Uterus (tissue), 4 donors: ENCODE measurements around the gene CCNB2. TPM values are rescaled to one million over a fixed set of nuclear protein-coding genes. Genes with fewer than 3 reads are reported as not detected.

Experiments used
- DNase-seq, 2 donors: peaks; one replicate each; pipeline ENCODE4 v3.0.0-alpha.2; 2019 to 2020
- H3K27ac ChIP-seq, 2 donors: fragments of 200-600 bp; sonication (generic); 1 replicate in 1 of 2; 2 replicates in 1 of 2; pipeline ENCODE4 v1.5.1; 2016 to 2018
- H3K27me3 ChIP-seq, 2 donors: fragments of 200-600 bp; sonication (generic); one replicate each; pipeline ENCODE4 v1.5.1; 2018 to 2019; ENCODE audit warnings: control low read depth in 1 of 2
- H3K36me3 ChIP-seq, 2 donors: fragments of 200-600 bp; sonication (generic); one replicate each; pipeline ENCODE4 v1.5.1; 2019; ENCODE audit warnings: control low read depth in 1 of 2
- H3K4me1 ChIP-seq, 2 donors: fragments of 200-600 bp; sonication (generic); one replicate each; pipeline ENCODE4 v1.5.1; 2018 to 2019; ENCODE audit warnings: control low read depth in 1 of 2
- H3K4me3 ChIP-seq, 2 donors: fragments of 200-600 bp; sonication (generic); 1 replicate in 1 of 2; 2 replicates in 1 of 2; pipeline ENCODE4 v1.5.1; 2018 to 2019; ENCODE audit warnings: mild to moderate bottlenecking in 1 of 2
- H3K9me3 ChIP-seq, 2 donors: fragments of 200-600 bp; sonication (generic); one replicate each; pipeline ENCODE4 v1.5.1; 2019; ENCODE audit warnings: control low read depth in 1 of 2
- CTCF ChIP-seq, 4 experiments: fragments of 200-600 bp in 2 of 4; fragments of 450-650 bp in 2 of 4; sonication (generic) in 2 of 4; IDR thresholded peaks; one replicate each; pipeline ENCODE4 v1.5.1; 2016 to 2019; ENCODE audit warnings: antibody characterized with exemption in 4 of 4, mild to moderate bottlenecking in 2 of 4, moderate library complexity in 1 of 4
- POLR2A ChIP-seq, 2 donors: fragments of 450-650 bp; IDR thresholded peaks; one replicate each; pipeline ENCODE4 v1.6.1; 2016; ENCODE audit warnings: antibody characterized with exemption in 2 of 2, mild to moderate bottlenecking in 1 of 2, moderate library complexity in 1 of 2
- intact Hi-C: fragments of 100-400 bp; cut with DNase I; formaldehyde crosslinking; loops from one replicate; pipeline ENCODE4 v1.15.1; 2023; ENCODE audit warnings: low total_unique reads
- total RNA-seq, 4 donors: library from RNA; depleted of rRNA in 3 of 4; stranded (reverse); fragments of >200 nt in 3 of 4; gene quantifications; one replicate each; pipeline versions ENCODE4 v1.1.0 to v1.2.4, GENCODE V29; 2014 to 2023
- donor health status: DM: yes; HTN: yes; CAD: no.

CCNB2 gene
- 10 to 100 TPM in 1 of 4 donors, 1 to 10 TPM in 1, not detected in 2; 1.5 to 21.8 TPM for total RNA-seq

GRCh38 chr15:59104912-59105732 lies at the start of gene CCNB2:
CCNB2 (plus strand) TSS chr15:59105146; CDS start chr15:59105269, 123 bp downstream.
- H3K27ac ChIP-seq: peak within 1 kb of the TSS; percentile 46 to 53
- peak; percentile 77 to 78 for DNase-seq
- TF ChIP-seq POLR2A (IDR thresholded peaks at IDR 0.05) (no peak), CTCF (IDR thresholded peaks at IDR 0.05) (no peak)
- H3K27me3 ChIP-seq: no peaks in the 10 kb centered on the region
- H3K36me3 ChIP-seq: no peaks in the 10 kb centered on the region
- peak within 1 kb of the TSS; percentile 47 to 51 for H3K4me3 ChIP-seq
- H3K9me3 ChIP-seq: no peaks in the 10 kb centered on the region
- H3K4me1 ChIP-seq: peaks cover 0 to 4% of the 10 kb centered on the region in 2 donors
- intact Hi-C loops: no loop called here

- no peak for DNase-seq
- H3K4me3 ChIP-seq: no peak overlapping the region
- no peaks in the 10 kb centered on the region for H3K36me3 ChIP-seq
- no peaks in the 10 kb centered on the region for H3K4me1 ChIP-seq
- no peaks in the 10 kb centered on the region for H3K9me3 ChIP-seq
- H3K27ac ChIP-seq: no peak overlapping the region
- no peak for TF ChIP-seq POLR2A (IDR thresholded peaks at IDR 0.05)
- no peak for TF ChIP-seq CTCF (IDR thresholded peaks at IDR 0.05)
- intact Hi-C loops: no loop called here
- no peaks in the 10 kb centered on the region for H3K27me3 ChIP-seq
These were observed 45.8 kb upstream of the CCNB2 start for GRCh38 chr15:59059076-59059597.

GRCh38 chr15:59060348-59060747 lies 44.6 kb upstream of the CCNB2 start:
- TF ChIP-seq CTCF (IDR thresholded peaks at IDR 0.05) (no peak), POLR2A (IDR thresholded peaks at IDR 0.05) (no peak)
- H3K9me3 ChIP-seq: no peaks in the 10 kb centered on the region
- H3K36me3 ChIP-seq: no peaks in the 10 kb centered on the region
- H3K4me1 ChIP-seq: no peaks in the 10 kb centered on the region
- no peak for DNase-seq
- no peaks in the 10 kb centered on the region for H3K27me3 ChIP-seq
- no peak overlapping the region for H3K4me3 ChIP-seq
- intact Hi-C loops: no loop called here
- no peak overlapping the region for H3K27ac ChIP-seq

GRCh38 chr15:59063042-59063441 lies 41.9 kb upstream of the CCNB2 start:
- H3K27me3 ChIP-seq: no peaks in the 10 kb centered on the region
- H3K9me3 ChIP-seq: no peaks in the 10 kb centered on the region
- no peaks in the 10 kb centered on the region for H3K36me3 ChIP-seq
- DNase-seq: no peak
- no peaks in the 10 kb centered on the region for H3K4me1 ChIP-seq
- no peak overlapping the region for H3K27ac ChIP-seq
- intact Hi-C loops: no loop called here
- TF ChIP-seq POLR2A (IDR thresholded peaks at IDR 0.05) (no peak), CTCF (IDR thresholded peaks at IDR 0.05) (no peak)
- H3K4me3 ChIP-seq: no peak overlapping the region

- H3K4me3 ChIP-seq: no peak overlapping the region
- no peak overlapping the region for H3K27ac ChIP-seq
- H3K4me1 ChIP-seq: no peaks in the 10 kb centered on the region
- peaks cover 0 to 4% of the 10 kb centered on the region in 2 donors for H3K9me3 ChIP-seq
- DNase-seq: no peak
- H3K27me3 ChIP-seq: no peaks in the 10 kb centered on the region
- no peak for TF ChIP-seq CTCF (IDR thresholded peaks at IDR 0.05)
- intact Hi-C loops: no loop called here
- no peaks in the 10 kb centered on the region for H3K36me3 ChIP-seq
These were observed 35.5 kb upstream of the CCNB2 start for GRCh38 chr15:59069430-59069829.
